Activated CD8-positive, alpha-beta T cell treated with anti-CD3 and anti-CD28 coated beads for 36 hours (primary cell): ENCODE results near the gene LEF1. TPM values are rescaled to one million over a fixed set of nuclear protein-coding genes. Genes with fewer than 3 reads are reported as not detected.

Source experiments
- ATAC-seq: fragments of 200-7000 bp; cut with Tn5 transposase; one replicate; pipeline ENCODE4 v1.10.0; 2021; ENCODE audit warnings: mild to moderate bottlenecking, moderate library complexity
- CTCF ChIA-PET: fragments of 350-600 bp; sonication (Branson Sonifier 250); formaldehyde crosslinking; loops from one replicate; lab custom pipeline; 2021; ENCODE audit warnings: antibody characterized with exemption; lab: Charles Lee
- POLR2A ChIA-PET: fragments of 350-600 bp; sonication (Branson Sonifier 250); formaldehyde crosslinking; loops from one replicate; lab custom pipeline; 2021; ENCODE audit warnings: antibody characterized with exemption; lab: Charles Lee
- DNase-seq: peaks from one replicate; pipeline ENCODE4 v3.0.0-alpha.2; 2020
- H3K27ac Mint-ChIP-seq: one replicate; pipeline ENCODE4 v1.8.0; 2021; ENCODE audit warnings: mild to moderate bottlenecking, mixed read lengths
- H3K27me3 Mint-ChIP-seq: one replicate; pipeline ENCODE4 v1.8.0; 2021; ENCODE audit warnings: mixed read lengths
- H3K36me3 Mint-ChIP-seq: one replicate; pipeline ENCODE4 v1.8.0; 2021; ENCODE audit warnings: low read depth, mixed read lengths
- H3K4me1 Mint-ChIP-seq: one replicate; pipeline ENCODE4 v1.8.0; 2021; ENCODE audit warnings: low read depth, mixed read lengths
- H3K4me3 Mint-ChIP-seq: one replicate; pipeline ENCODE4 v1.8.0; 2021; ENCODE audit warnings: mild to moderate bottlenecking, moderate library complexity, mixed read lengths
- H3K9me3 Mint-ChIP-seq: one replicate; pipeline ENCODE4 v1.8.0; 2021; ENCODE audit warnings: mixed read lengths
- CTCF ChIP-seq: fragments of 200-600 bp; IDR thresholded peaks from one replicate; pipeline ENCODE4 v1.8.0; 2022; ENCODE audit warnings: antibody characterized with exemption, mild to moderate bottlenecking
- intact Hi-C: fragments of 100-400 bp; cut with micrococcal nuclease; formaldehyde crosslinking; loops from one replicate; pipeline ENCODE4 v1.10.0; 2022
- total RNA-seq, 2 experiments: library from RNA; stranded (reverse); gene quantifications; one replicate each; pipeline ENCODE4 v1.2.3, GENCODE V29; 2021

The LEF1 gene
- total RNA-seq, 2 experiments from 2014 or later: 178 to 182 TPM

GRCh38 chr4:108157655-108158054 is 11.1 kb downstream of the LEF1 start:
- Mint-ChIP-seq H3K4me1 (peaks cover 70% of the 10 kb centered on the region), H3K4me3 (peak overlapping the region; percentile 60), H3K9me3 (no peaks in the 10 kb centered on the region), H3K36me3 (peaks cover 58% of the 10 kb centered on the region), H3K27me3 (no peaks in the 10 kb centered on the region), H3K27ac (peak overlapping the region; percentile 77)
- intact Hi-C loops: no loop called here
- ChIA-PET CTCF (interaction anchor here (0.6 to 5.0 kb wide), 7 partner anchors 9 to 415 kb away, joined by 3 to 28 read pairs (median 3); no protein-coding TSS in a partner anchor), POLR2A (interaction anchor here (1.1 to 3.7 kb wide), 7 partner anchors 9 to 49 kb away, joined by 3 to 25 read pairs (median 6); partner anchors contain the start of gene LEF1)
- no peak for TF ChIP-seq CTCF
- DNase-seq: no peak
- no peak for ATAC-seq

- ChIA-PET CTCF (interaction anchor here (1.6 to 5.0 kb wide), 2 partner anchors 127 to 416 kb away, joined by 4 to 28 read pairs; no protein-coding TSS in a partner anchor), POLR2A (interaction anchor here (0.5 to 3.7 kb wide), 6 partner anchors 10 to 78 kb away, joined by 3 to 25 read pairs (median 5); partner anchors contain the start of gene LEF1)
- DNase-seq (no peak), ATAC-seq (no peak)
- no peaks in the 10 kb centered on the region for H3K27me3 Mint-ChIP-seq
- no peak for TF ChIP-seq CTCF
- intact Hi-C loops: no loop called here
- H3K9me3 Mint-ChIP-seq: no peaks in the 10 kb centered on the region
- peaks cover 60% of the 10 kb centered on the region for H3K36me3 Mint-ChIP-seq
- H3K4me1 Mint-ChIP-seq: peaks cover 76% of the 10 kb centered on the region
- H3K4me3 Mint-ChIP-seq: peak overlapping the region; percentile 67
- H3K27ac Mint-ChIP-seq: peak overlapping the region; percentile 90
Observed at GRCh38 chr4:108156391-108156790, 12.3 kb downstream of the LEF1 start.

- ChIA-PET POLR2A (interaction anchor here (0.9 to 1.7 kb wide), 6 partner anchors 9 to 121 kb away, joined by 3 to 4 read pairs (median 4); no protein-coding TSS in a partner anchor), CTCF (interaction anchor here (0.8 to 1.8 kb wide), 4 partner anchors 10 to 125 kb away, joined by 3 to 6 read pairs (median 4); no protein-coding TSS in a partner anchor)
- TF ChIP-seq CTCF: no peak
- no peaks in the 10 kb centered on the region for H3K27me3 Mint-ChIP-seq
- peak overlapping the region; percentile 90 for H3K27ac Mint-ChIP-seq
- peak; percentile 61 for DNase-seq
- peak; percentile 49 for ATAC-seq
- H3K36me3 Mint-ChIP-seq: peaks cover 56% of the 10 kb centered on the region
- no peaks in the 10 kb centered on the region for H3K9me3 Mint-ChIP-seq
- H3K4me1 Mint-ChIP-seq: peaks cover 75% of the 10 kb centered on the region
- H3K4me3 Mint-ChIP-seq: peak overlapping the region; percentile 67
- intact Hi-C loops: no loop called here
Observed at GRCh38 chr4:108155373-108155772, 13.4 kb downstream of the LEF1 start.

GRCh38 chr4:108152980-108153379 is 15.8 kb downstream of the LEF1 start:
- peaks cover 41% of the 10 kb centered on the region for H3K36me3 Mint-ChIP-seq
- peak overlapping the region; percentile 90 for H3K27ac Mint-ChIP-seq
- intact Hi-C loops: no loop called here

More at GRCh38 chr4:108152980-108153379, 15.8 kb downstream of the LEF1 start:
- ChIA-PET POLR2A (interaction anchor here (0.7 to 2.9 kb wide), 7 partner anchors 10 to 122 kb away, joined by 3 to 13 read pairs (median 6); partner anchors contain the start of gene LEF1), CTCF (interaction anchor here (0.9 to 2.1 kb wide), 3 partner anchors 22 to 134 kb away, joined by 4 to 7 read pairs (median 4); no protein-coding TSS in a partner anchor)
- Mint-ChIP-seq H3K4me3 (peak overlapping the region; percentile 71), H3K4me1 (peaks cover 68% of the 10 kb centered on the region), H3K27me3 (no peaks in the 10 kb centered on the region), H3K9me3 (no peaks in the 10 kb centered on the region)
- no peak for DNase-seq
- TF ChIP-seq CTCF: no peak
- ATAC-seq: no peak
